Suprapubic skin (tissue), 4 donors: ENCODE data around the gene ATXN2L.

Experiments used
- EP300 ChIP-seq: sonication (generic); formaldehyde crosslinking; IDR thresholded peaks from one replicate; pipeline ENCODE4 v1.6.1; 2017; ENCODE audit warnings: antibody characterized with exemption
- POLR2A ChIP-seq, 2 donors: fragments of 450-650 bp; IDR thresholded peaks; one replicate each; pipeline ENCODE4 v1.6.1; 2017; ENCODE audit warnings: antibody characterized with exemption in 2 of 2, mild to moderate bottlenecking in 2 of 2, moderate library complexity in 2 of 2
- POLR2AphosphoS5 ChIP-seq, 3 donors: sonication (generic); formaldehyde crosslinking; IDR thresholded peaks; one replicate each; pipeline ENCODE4 v1.6.1; 2017; ENCODE audit warnings: antibody characterized with exemption in 3 of 3
- TF ChIP-seq, protein P1 (sequence below), 2 donors: fragments of 200-600 bp in 1 of 2; fragments of 450-650 bp in 1 of 2; sonication (generic) in 1 of 2; IDR thresholded peaks; one replicate each; pipeline ENCODE4 v1.5.1; 2016 to 2019; ENCODE audit warnings: antibody characterized with exemption in 2 of 2, mild to moderate bottlenecking in 1 of 2, moderate library complexity in 1 of 2

DNA sequence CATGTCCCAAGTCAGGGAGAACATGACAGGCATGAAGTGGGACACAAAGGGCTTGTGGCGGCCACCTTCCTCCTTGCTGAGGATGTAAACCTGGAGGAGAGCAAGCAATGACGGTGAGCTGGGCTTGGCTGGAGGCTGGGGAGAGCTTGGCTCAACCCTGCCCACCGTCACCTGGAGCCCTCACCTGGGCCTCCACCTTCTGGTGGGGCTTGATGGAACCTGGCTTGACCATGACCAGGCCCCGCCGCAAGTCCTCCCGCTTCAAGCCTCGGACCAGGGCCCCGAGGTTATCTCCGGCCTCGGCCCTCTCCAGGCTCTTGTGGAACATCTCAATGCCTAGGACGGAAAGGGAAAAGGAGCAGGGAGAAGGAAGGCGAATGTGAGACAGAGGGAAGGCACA is 21.0 kb downstream of the ATXN2L start:
- TF ChIP-seq, protein P1, sequence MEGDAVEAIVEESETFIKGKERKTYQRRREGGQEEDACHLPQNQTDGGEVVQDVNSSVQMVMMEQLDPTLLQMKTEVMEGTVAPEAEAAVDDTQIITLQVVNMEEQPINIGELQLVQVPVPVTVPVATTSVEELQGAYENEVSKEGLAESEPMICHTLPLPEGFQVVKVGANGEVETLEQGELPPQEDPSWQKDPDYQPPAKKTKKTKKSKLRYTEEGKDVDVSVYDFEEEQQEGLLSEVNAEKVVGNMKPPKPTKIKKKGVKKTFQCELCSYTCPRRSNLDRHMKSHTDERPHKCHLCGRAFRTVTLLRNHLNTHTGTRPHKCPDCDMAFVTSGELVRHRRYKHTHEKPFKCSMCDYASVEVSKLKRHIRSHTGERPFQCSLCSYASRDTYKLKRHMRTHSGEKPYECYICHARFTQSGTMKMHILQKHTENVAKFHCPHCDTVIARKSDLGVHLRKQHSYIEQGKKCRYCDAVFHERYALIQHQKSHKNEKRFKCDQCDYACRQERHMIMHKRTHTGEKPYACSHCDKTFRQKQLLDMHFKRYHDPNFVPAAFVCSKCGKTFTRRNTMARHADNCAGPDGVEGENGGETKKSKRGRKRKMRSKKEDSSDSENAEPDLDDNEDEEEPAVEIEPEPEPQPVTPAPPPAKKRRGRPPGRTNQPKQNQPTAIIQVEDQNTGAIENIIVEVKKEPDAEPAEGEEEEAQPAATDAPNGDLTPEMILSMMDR (IDR thresholded peaks at IDR 0.05): no peak
- TF ChIP-seq POLR2AphosphoS5 (IDR thresholded peaks at IDR 0.05): no peak
- TF ChIP-seq POLR2A (IDR thresholded peaks at IDR 0.05): no peak
- TF ChIP-seq EP300: no peak
